SK-N-SH (cell line): ENCODE measurements around the gene RPS8. TPM values are rescaled to one million over a fixed set of nuclear protein-coding genes. Genes with fewer than 3 reads are reported as not detected.
"Not testable (repeated sequence)": the region's sequence is repeated elsewhere in the genome, so short reads cannot be mapped to it uniquely, and the experiment has no call there.

Source experiments
- CTCF ChIA-PET: fragments of 300-600, 350-600 bp; formaldehyde crosslinking; extraction: SDS; loops from one replicate; lab custom pipeline; 2021; lab: Yijun Ruan, JAX
- POLR2A ChIA-PET: fragments of 350-600 bp; sonication (Branson Sonifier 250); formaldehyde crosslinking; extraction: SDS; loops from one replicate; lab custom pipeline; 2020; ENCODE audit warnings: antibody characterized with exemption, inconsistent platforms; lab: Yijun Ruan, JAX
- DNase-seq: peaks from one replicate; pipeline ENCODE4 v3.0.0; 2012
- H2AFZ ChIP-seq: fragments of 200-600 bp; sonication (generic); 2 replicates; pipeline ENCODE4 v1.8.1; 2016; ENCODE audit warnings: antibody characterized with exemption, mild to moderate bottlenecking, low read depth
- H3F3A ChIP-seq: fragments of 200-600 bp; sonication (generic); replicated peaks from 2 replicates; pipeline ENCODE3; 2016; ENCODE audit warnings: antibody characterized with exemption, mild to moderate bottlenecking; ENCODE audit not compliant: insufficient read depth
- H3K27ac ChIP-seq, 2 experiments: fragments of 200-500 bp in 1 of 2; fragments of 200-600 bp in 1 of 2; sonication (Bioruptor generic) in 1 of 2; sonication (generic), shearing (Covaris generic) in 1 of 2; 2 replicates each; pipeline versions ENCODE4 v1.5.1 to v1.6.1; 2014 to 2016; ENCODE audit warnings: low read depth in 2 of 2, inconsistent platforms in 1 of 2, low read length in 1 of 2, mild to moderate bottlenecking in 1 of 2, mixed read lengths in 1 of 2
- H3K27me3 ChIP-seq: fragments of 200-600 bp; sonication (generic), shearing (Covaris generic); 2 replicates; pipeline ENCODE4 v1.6.1; 2016; ENCODE audit warnings: mixed run types; ENCODE audit not compliant: insufficient read depth
- H3K36me3 ChIP-seq, 2 experiments: fragments of 200-500 bp in 1 of 2; fragments of 200-600 bp in 1 of 2; sonication (Bioruptor generic) in 1 of 2; sonication (generic) in 1 of 2; replicated peaks in 1 of 2; 2 replicates each; pipeline versions ENCODE3 to v1.5.1; 2014 to 2016; ENCODE audit warnings: low read length in 1 of 2, mild to moderate bottlenecking in 1 of 2; ENCODE audit not compliant: insufficient read depth in 2 of 2, control insufficient read depth in 1 of 2
- H3K4me1 ChIP-seq, 2 experiments: fragments of 200-500 bp in 1 of 2; fragments of 200-600 bp in 1 of 2; sonication (Bioruptor generic) in 1 of 2; sonication (generic), shearing (Covaris generic) in 1 of 2; 2 replicates each; pipeline versions ENCODE4 v1.5.1 to v1.6.1; 2014 to 2016; ENCODE audit warnings: low read depth in 1 of 2, low read length in 1 of 2, mixed run types in 1 of 2; ENCODE audit not compliant: insufficient read depth in 2 of 2, control insufficient read depth in 1 of 2
- H3K4me2 ChIP-seq: fragments of 200-600 bp; sonication (generic), shearing (Covaris generic); 2 replicates; pipeline ENCODE4 v1.6.1; 2017; ENCODE audit warnings: mixed run types
- H3K4me3 ChIP-seq, 2 experiments: fragments of 200-500 bp in 1 of 2; fragments of 200-600 bp in 1 of 2; sonication (Bioruptor generic) in 1 of 2; sonication (generic), shearing (Covaris generic) in 1 of 2; 2 replicates each; pipeline versions ENCODE4 v1.5.1 to v1.8.1; 2014 to 2016; ENCODE audit warnings: low read depth in 2 of 2, inconsistent platforms in 1 of 2, low read length in 1 of 2, mild to moderate bottlenecking in 1 of 2, mixed read lengths in 1 of 2, moderate library complexity in 1 of 2
- H3K79me2 ChIP-seq: fragments of 200-600 bp; sonication (generic); 2 replicates; pipeline ENCODE4 v1.8.1; 2017; ENCODE audit warnings: mild to moderate bottlenecking; ENCODE audit not compliant: insufficient read depth
- H3K9ac ChIP-seq: fragments of 200-600 bp; sonication (generic); 2 replicates; pipeline ENCODE4 v1.6.1; 2017; ENCODE audit warnings: mixed run types
- H3K9me2 ChIP-seq: fragments of 200-600 bp; sonication (generic); 2 replicates; pipeline ENCODE4 v1.6.1; 2017; ENCODE audit warnings: mixed run types
- H3K9me3 ChIP-seq: fragments of 200-600 bp; sonication (generic); 2 replicates; pipeline ENCODE4 v1.6.1; 2017; ENCODE audit warnings: mixed run types, mild to moderate bottlenecking, moderate library complexity
- H4K20me1 ChIP-seq: fragments of 200-600 bp; sonication (generic); 2 replicates; pipeline ENCODE4 v1.6.1; 2017; ENCODE audit warnings: mild to moderate bottlenecking, mixed run types; ENCODE audit not compliant: insufficient read depth
- ELF1 ChIP-seq: IDR thresholded peaks from 2 replicates; pipeline ENCODE4 v1.4.0; 2012
- EP300 ChIP-seq, 2 experiments: IDR thresholded peaks; 2 replicates each; pipeline versions ENCODE4 v1.4.0 to v1.6.1; 2012; ENCODE audit warnings: borderline replicate concordance in 1 of 2, low read depth in 1 of 2, low read length in 1 of 2
- EZH2phosphoT487 ChIP-seq: fragments of 200-600 bp; sonication (generic); IDR thresholded peaks from 2 replicates; pipeline ENCODE4 v1.6.1; 2017; ENCODE audit warnings: low read depth, mixed run types, mild to moderate bottlenecking, antibody characterized with exemption, moderate library complexity, borderline replicate concordance
- FOSL2 ChIP-seq: IDR thresholded peaks from 2 replicates; pipeline ENCODE4 v1.4.0; 2012; ENCODE audit warnings: low read depth, mild to moderate bottlenecking, moderate library complexity, borderline replicate concordance
- FOXM1 ChIP-seq: IDR thresholded peaks from 2 replicates; pipeline ENCODE4 v1.4.0; 2012; ENCODE audit warnings: low read depth, mild to moderate bottlenecking
- GABPA ChIP-seq: IDR thresholded peaks from 2 replicates; pipeline ENCODE4 v1.4.0; 2012; ENCODE audit warnings: low read depth, mild to moderate bottlenecking
- JUND ChIP-seq: IDR thresholded peaks from 2 replicates; pipeline ENCODE4 v1.4.0; 2012
- MEF2A ChIP-seq: IDR thresholded peaks from 2 replicates; pipeline ENCODE4 v1.4.0; 2012; ENCODE audit warnings: low read depth, borderline replicate concordance
- NFIC ChIP-seq: IDR thresholded peaks from 2 replicates; pipeline ENCODE4 v1.4.0; 2012; ENCODE audit warnings: borderline replicate concordance
- NRF1 ChIP-seq: IDR thresholded peaks from 2 replicates; pipeline ENCODE4 v1.6.1; 2012; ENCODE audit warnings: low read depth, mild to moderate bottlenecking, low read length
- PBX3 ChIP-seq: IDR thresholded peaks from 2 replicates; pipeline ENCODE4; 2012
- RAD21 ChIP-seq: IDR thresholded peaks from 2 replicates; pipeline ENCODE4 v1.6.1; 2012; ENCODE audit warnings: mild to moderate bottlenecking, low read length
- RFX5 ChIP-seq: IDR thresholded peaks from 2 replicates; pipeline ENCODE4 v1.6.1; 2012; ENCODE audit warnings: mild to moderate bottlenecking, improper control_type of control experiment, low read length
- RXRA ChIP-seq: IDR thresholded peaks from 2 replicates; pipeline ENCODE4 v1.4.0; 2012; ENCODE audit warnings: low read depth, mild to moderate bottlenecking, borderline replicate concordance
- SIN3A ChIP-seq: IDR thresholded peaks from 2 replicates; pipeline ENCODE4 v1.6.1; 2012; ENCODE audit warnings: low read depth, mild to moderate bottlenecking, low read length, moderate library complexity, borderline replicate concordance
- SMC3 ChIP-seq: IDR thresholded peaks from 2 replicates; pipeline ENCODE4 v1.6.1; 2012; ENCODE audit warnings: low read depth, low read length, improper control_type of control experiment
- TAF1 ChIP-seq: IDR thresholded peaks from 2 replicates; pipeline ENCODE4 v1.6.1; 2012; ENCODE audit warnings: low read depth, mild to moderate bottlenecking, low read length, moderate library complexity, borderline replicate concordance
- TCF12 ChIP-seq: IDR thresholded peaks from 2 replicates; pipeline ENCODE4 v1.4.0; 2012
- YY1 ChIP-seq: IDR thresholded peaks from 2 replicates; pipeline ENCODE4 v1.4.0; 2012; ENCODE audit warnings: low read depth, mild to moderate bottlenecking
- WGBS: methylation state at CpG from one replicate; pipeline ENCODE4 v1.1.6; 2017; ENCODE audit warnings: low lambda C conversion rate; 5-methylcytosine and 5-hydroxymethylcytosine counted together
- polyA plus RNA-seq, 3 experiments: library from polyadenylated mRNA; depleted of rRNA; stranded (reverse); fragments of >200 nt; gene quantifications; 2 replicates each; pipeline ENCODE4 v1.2.3, GENCODE V29; 2012
- TF ChIP-seq, protein P1 (sequence below): fragments of 150-350 bp; IDR thresholded peaks from 2 replicates; pipeline ENCODE4 v1.6.1; 2016; ENCODE audit warnings: mild to moderate bottlenecking, low read depth, low read length
- TF ChIP-seq, protein P2 (sequence below): IDR thresholded peaks from 2 replicates; pipeline ENCODE4 v1.4.0; 2012; ENCODE audit warnings: low read depth, borderline replicate concordance
- TF ChIP-seq, protein P3 (sequence below): IDR thresholded peaks from 2 replicates; pipeline ENCODE4 v1.4.0; 2012; ENCODE audit warnings: low read depth

RPS8 gene
- polyA plus RNA-seq, 1 of the 3 experiments (the other 2 are of a cell fraction), result 3,303 TPM

GRCh38 chr1:44810101-44810761, 34.9 kb downstream of the RPS8 start:
- peaks cover 67% of the 10 kb centered on the region for H3F3A ChIP-seq
- H3K36me3 ChIP-seq, result peaks cover 20 to 35% of the 10 kb centered on the region in 2 experiments
- H3K27ac ChIP-seq, result peak overlapping the region; percentile 94 to 100
- no peaks in the 10 kb centered on the region for H3K9me3 ChIP-seq
- peaks cover 56 to 82% of the 10 kb centered on the region in 2 experiments; a peak in 3 of 4 replicates for H3K4me1 ChIP-seq
- no peaks in the 10 kb centered on the region for H3K27me3 ChIP-seq
- no peaks in the 10 kb centered on the region for H4K20me1 ChIP-seq
- H3K9me2 ChIP-seq, result no peaks in the 10 kb centered on the region
- no peak overlapping the region for H2AFZ ChIP-seq
- 80% methylated on average over 4 of the region's 12 CpGs for WGBS
- H3K4me2 ChIP-seq, result peak overlapping the region; percentile 76
- CTCF ChIA-PET, result interaction anchor here (2.4 kb wide), 1 partner anchor 10 kb away, joined by 11 read pairs; the partner anchor contains the start of gene PLK3
- peak overlapping the region; percentile 43 to 54; a peak in 3 of 4 replicates for H3K4me3 ChIP-seq
- no peak for DNase-seq
- H3K79me2 ChIP-seq, result peaks cover 48% of the 10 kb centered on the region
- TF ChIP-seq GABPA (no peak), RAD21 (no peak), FOXM1 (no peak), NFIC (peak; percentile 92), RFX5 (no peak), EZH2phosphoT487 (no peak), RXRA (no peak), YY1 (no peak), NRF1 (no peak), SMC3 (no peak), EP300 (IDR thresholded peaks at IDR 0.05; ENCODE audit: borderline replicate concordance in 1 of 2, low read depth in 1 of 2, low read length in 1 of 2) (peak in 1 of 2 experiments; percentile 28; a peak in 1 of 4 replicates), JUND (no peak), ELF1 (no peak), SIN3A (no peak), FOSL2 (no peak), TAF1 (no peak), TCF12 (peak; percentile 57; the same call in 1 of the 2 replicates), MEF2A (no peak), PBX3 (peak; percentile 14; the same call in 1 of the 2 replicates)
- TF ChIP-seq, protein P1, sequence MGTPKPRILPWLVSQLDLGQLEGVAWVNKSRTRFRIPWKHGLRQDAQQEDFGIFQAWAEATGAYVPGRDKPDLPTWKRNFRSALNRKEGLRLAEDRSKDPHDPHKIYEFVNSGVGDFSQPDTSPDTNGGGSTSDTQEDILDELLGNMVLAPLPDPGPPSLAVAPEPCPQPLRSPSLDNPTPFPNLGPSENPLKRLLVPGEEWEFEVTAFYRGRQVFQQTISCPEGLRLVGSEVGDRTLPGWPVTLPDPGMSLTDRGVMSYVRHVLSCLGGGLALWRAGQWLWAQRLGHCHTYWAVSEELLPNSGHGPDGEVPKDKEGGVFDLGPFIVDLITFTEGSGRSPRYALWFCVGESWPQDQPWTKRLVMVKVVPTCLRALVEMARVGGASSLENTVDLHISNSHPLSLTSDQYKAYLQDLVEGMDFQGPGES, result no peak
- TF ChIP-seq, protein P2, sequence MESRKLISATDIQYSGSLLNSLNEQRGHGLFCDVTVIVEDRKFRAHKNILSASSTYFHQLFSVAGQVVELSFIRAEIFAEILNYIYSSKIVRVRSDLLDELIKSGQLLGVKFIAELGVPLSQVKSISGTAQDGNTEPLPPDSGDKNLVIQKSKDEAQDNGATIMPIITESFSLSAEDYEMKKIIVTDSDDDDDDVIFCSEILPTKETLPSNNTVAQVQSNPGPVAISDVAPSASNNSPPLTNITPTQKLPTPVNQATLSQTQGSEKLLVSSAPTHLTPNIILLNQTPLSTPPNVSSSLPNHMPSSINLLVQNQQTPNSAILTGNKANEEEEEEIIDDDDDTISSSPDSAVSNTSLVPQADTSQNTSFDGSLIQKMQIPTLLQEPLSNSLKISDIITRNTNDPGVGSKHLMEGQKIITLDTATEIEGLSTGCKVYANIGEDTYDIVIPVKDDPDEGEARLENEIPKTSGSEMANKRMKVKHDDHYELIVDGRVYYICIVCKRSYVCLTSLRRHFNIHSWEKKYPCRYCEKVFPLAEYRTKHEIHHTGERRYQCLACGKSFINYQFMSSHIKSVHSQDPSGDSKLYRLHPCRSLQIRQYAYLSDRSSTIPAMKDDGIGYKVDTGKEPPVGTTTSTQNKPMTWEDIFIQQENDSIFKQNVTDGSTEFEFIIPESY, result no peak
- TF ChIP-seq, protein P3, sequence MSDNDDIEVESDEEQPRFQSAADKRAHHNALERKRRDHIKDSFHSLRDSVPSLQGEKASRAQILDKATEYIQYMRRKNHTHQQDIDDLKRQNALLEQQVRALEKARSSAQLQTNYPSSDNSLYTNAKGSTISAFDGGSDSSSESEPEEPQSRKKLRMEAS, result peak; percentile 32
- H3K9ac ChIP-seq, result peak overlapping the region; percentile 94
- POLR2A ChIA-PET, result interaction anchor here (1.0 to 3.1 kb wide), 3 partner anchors 9 to 35 kb away, joined by 3 to 29 read pairs (median 22); partner anchors contain the start of genes PLK3 and RPS8

DNA sequence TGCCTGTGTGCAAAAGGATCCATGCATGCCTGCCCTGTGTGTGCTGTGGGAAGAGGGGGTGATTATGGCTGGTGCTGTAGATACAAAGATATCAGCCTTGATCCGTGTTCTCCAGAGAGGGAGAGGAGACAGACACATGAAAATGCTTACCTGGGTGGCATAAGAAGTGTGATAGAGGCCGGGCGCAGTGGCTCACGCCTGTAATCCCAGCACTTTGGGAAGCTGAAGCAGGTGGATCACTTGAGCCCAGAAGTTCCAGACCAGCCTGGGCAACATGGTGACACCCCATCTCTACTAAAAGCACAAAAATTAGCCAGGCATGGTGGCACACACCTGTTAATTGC, 35.4 kb downstream of the RPS8 start:
- Histone ChIP-seq H3K4me2 (peak overlapping the region; percentile 76), H3K79me2 (peaks cover 43% of the 10 kb centered on the region), H3K4me1 (peaks cover 56 to 77% of the 10 kb centered on the region in 2 experiments; a peak in 3 of 4 replicates), H3K36me3 (peaks cover 17 to 35% of the 10 kb centered on the region in 2 experiments), H3K27ac (peak overlapping the region; percentile 94 to 100), H3F3A (peaks cover 67% of the 10 kb centered on the region), H3K9ac (peak overlapping the region; percentile 94; the same call in 1 of the 2 replicates)
- ChIA-PET CTCF (interaction anchor here (0.9 to 2.4 kb wide), 2 partner anchors 10 to 11 kb away, joined by 3 to 11 read pairs; partner anchors contain the start of gene PLK3), POLR2A (interaction anchor here (1.0 kb wide), 1 partner anchor 9 kb away, joined by 3 read pairs; no protein-coding TSS in a partner anchor)
- not testable (repeated sequence) for H3K27me3 ChIP-seq, H4K20me1 ChIP-seq, H2AFZ ChIP-seq, DNase-seq, H3K9me3 ChIP-seq, H3K9me2 ChIP-seq, H3K4me3 ChIP-seq
- 91% methylated on average over 4 of the region's 4 CpGs for WGBS
